HG03565 (cell line): ENCODE results near the gene PLEKHG5.

Experiments used
- ATAC-seq: cut with Tn5 transposase; IDR thresholded peaks from one replicate; pipeline ENCODE4 v1.9.1; 2021; ENCODE audit warnings: mild to moderate bottlenecking, moderate library complexity; ENCODE audit not compliant: unreplicated experiment

The PLEKHG5 gene

DNA sequence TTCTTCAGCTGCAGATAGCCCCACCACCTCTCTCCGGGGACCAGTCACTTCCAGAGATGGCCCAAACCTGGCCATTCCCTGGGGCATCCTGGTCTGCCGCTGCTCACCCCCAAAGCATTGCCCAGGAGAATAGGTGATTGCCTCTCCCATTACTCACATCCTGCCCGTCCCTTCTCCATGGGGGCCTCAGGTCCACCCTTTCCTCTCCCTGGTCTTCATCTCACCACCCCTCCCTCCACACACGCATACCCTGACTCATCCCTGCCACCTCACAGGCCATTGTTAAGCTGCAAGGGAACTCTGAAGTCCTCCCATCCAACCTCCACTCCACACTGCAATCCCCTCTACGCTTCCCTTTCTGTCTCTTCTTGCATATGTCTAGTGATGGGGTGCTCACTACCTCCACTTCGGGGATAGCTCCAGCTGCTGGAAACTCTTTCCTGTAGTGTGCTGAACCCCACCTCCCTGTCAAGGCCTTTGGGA is at the start of gene PLEKHG5:
TSS of gene PLEKHG5 (minus strand) at position 188 of the 483 bp plus-strand sequence. CDS start 14,096 bp downstream, outside the sequence.
- ATAC-seq: no peak

DNA sequence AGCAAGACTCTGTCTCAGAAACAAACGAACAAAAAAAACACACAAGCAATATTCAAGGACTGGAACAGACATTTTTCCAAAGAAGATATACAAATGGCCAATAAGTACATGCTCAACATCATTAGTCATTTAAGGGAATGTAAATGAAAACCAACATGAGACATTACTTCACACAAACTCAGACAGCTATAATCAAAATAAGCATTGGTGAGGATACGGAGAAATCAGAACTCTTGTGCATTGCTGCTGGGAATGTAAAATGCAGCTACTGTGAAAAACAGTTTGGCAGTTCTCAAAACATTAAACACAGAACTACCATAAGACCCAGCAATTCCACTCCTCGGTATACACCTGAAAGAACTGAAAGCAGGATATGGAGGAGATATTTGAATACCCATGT is 47.5 kb upstream of the PLEKHG5 start:
- no peak for ATAC-seq

- no peak for ATAC-seq
Observed at GRCh38 chr1:6536291-6536690, 44.8 kb upstream of the PLEKHG5 start.

GRCh38 chr1:6535214-6535613 is 43.7 kb upstream of the PLEKHG5 start:
- ATAC-seq: no peak

DNA sequence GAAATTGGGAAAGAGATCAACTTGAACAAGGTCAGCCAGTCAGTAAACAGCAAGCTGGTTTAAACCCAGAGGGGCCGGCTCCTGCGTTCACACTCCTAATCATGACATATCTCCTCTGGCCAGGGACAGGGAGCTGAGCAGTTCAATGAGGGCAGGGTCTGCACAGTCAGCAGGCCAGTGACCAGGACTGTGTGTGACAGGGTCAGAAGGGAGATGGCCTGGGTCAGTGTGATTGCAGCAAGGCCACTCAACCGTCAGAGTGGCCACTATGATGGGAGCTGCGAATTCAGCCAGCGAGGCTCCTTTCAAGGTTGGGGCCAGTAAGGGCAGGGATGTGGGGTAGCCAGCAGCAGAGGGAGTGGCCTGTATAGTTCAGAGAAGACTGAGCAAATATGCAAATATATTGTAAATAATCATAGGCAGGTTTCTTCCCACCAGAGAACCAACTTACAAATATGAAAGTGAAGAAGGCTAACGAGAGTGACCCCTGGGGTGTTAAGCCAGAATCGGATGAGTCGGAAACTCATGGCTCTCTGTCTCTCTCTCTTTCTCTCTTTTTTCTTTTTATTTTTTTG is 42.9 kb upstream of the PLEKHG5 start:
- no peak for ATAC-seq

GRCh38 chr1:6531996-6532395 is 40.5 kb upstream of the PLEKHG5 start:
- no peak for ATAC-seq

GRCh38 chr1:6530504-6531160 is 39.2 kb upstream of the PLEKHG5 start:
- ATAC-seq: no peak

- ATAC-seq: no peak
Observed at GRCh38 chr1:6528492-6528891, 37.0 kb upstream of the PLEKHG5 start.

DNA sequence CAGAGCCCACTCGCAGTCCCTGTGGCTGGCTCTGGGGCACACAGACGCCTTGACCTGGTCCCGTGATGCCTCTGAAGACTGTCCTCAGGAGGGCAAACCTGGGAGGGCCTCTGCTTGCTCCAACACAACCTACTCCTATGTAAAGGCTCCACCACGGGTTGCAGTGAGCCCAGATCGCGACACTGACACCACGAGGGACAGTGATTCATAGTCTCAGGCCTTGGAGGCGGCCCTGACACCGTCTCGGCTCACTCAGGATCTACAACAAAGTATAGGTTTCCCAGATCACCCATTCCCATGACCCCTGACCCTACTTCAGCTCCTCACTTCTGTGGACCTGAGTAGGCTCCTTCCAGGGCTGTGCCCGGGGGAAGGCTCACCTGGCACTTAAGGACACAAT is 34.8 kb upstream of the PLEKHG5 start:
- ATAC-seq: no peak

GRCh38 chr1:6523566-6523965 is 32.1 kb upstream of the PLEKHG5 start:
- no peak for ATAC-seq

- ATAC-seq: no peak
Observed at GRCh38 chr1:6521536-6521935, 30.1 kb upstream of the PLEKHG5 start.

- no peak for ATAC-seq
Observed at GRCh38 chr1:6519935-6520671, 28.6 kb upstream of the PLEKHG5 start.

GRCh38 chr1:6519491-6519934 is 28.0 kb upstream of the PLEKHG5 start:
- ATAC-seq: no peak

DNA sequence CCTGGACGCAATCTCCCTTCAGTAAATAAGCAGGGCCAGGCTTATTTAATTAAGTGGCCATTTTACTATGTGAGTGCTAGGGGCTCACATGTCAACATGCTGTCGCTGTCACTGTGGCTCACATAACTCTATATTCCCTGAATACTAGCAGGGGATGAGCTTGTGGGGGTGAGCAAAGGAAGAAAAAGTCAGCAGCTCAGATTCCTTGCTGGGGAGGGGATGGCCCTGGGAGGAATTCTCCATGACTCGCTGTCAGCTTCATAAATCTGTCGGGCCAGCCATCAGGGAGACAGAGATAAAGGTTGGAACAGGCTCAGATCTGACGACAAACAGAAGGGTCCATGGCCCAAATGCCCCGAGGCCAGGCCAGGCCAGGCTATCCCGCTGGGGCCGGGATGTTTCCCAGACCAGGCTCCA is 26.0 kb upstream of the PLEKHG5 start:
- no peak for ATAC-seq

GRCh38 chr1:6515771-6516170 is 24.3 kb upstream of the PLEKHG5 start:
- no peak for ATAC-seq

- ATAC-seq: no peak
Observed at GRCh38 chr1:6513320-6513801, 21.9 kb upstream of the PLEKHG5 start.

- ATAC-seq: no peak
Observed at GRCh38 chr1:6512908-6513280, 21.4 kb upstream of the PLEKHG5 start.

GRCh38 chr1:6512245-6512907 is 20.9 kb upstream of the PLEKHG5 start:
- no peak for ATAC-seq

- ATAC-seq: no peak
Observed at GRCh38 chr1:6511561-6512244, 20.2 kb upstream of the PLEKHG5 start.

DNA sequence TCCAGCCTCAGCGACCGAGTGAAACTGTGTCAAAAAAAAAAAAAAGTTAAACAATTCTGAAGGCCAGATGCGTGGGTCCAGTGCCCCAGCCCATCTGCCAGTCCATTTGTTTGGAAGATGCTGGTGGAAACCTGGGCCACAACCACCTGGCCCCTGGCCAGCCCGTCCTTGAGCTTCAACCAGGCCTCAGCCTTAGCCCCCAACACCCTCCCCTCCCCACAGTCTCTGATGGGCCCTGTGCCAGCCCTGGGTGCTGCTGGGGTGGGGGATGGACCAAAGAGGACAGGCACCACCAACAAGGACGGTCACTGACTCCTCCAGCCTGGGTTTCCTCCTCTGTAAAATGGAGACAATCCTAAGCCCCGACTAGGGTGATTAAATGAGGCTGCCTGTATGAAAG is 19.6 kb upstream of the PLEKHG5 start:
- ATAC-seq: no peak

GRCh38 chr1:6510493-6510892 is 19.0 kb upstream of the PLEKHG5 start:
- ATAC-seq: no peak
